ENCODE results near the gene CACNA2D3.

CACNA2D3 gene

DNA sequence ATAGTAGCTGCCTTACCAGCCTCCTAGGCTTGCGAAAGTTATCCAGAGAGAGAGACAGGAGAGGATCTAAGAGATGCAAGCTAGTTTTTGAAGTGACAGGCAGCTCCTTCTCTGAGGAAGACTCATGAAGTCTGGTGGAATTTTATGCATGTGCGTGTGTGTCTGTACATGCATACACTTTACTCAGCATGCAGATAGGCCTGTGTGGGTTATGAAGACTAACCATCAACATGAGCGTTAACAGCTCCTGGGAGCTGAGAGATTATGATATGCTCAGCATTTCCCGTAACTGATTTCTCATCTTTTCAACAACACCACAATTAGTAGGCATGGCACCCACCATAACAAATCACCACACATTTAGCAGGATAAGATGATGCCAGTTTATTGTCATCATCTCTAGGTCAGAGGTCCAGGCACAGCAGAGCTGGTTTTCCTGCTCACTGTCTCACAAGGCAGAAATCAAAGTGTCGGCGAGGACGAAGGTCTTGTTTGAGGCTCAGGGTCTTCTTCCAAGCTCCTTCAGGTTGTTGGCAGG lies 239.5 kb downstream of the CACNA2D3 start:
- no peak for DNase-seq (ENCODE audit: low spot score)
- no peak for FAIRE-seq

DNA sequence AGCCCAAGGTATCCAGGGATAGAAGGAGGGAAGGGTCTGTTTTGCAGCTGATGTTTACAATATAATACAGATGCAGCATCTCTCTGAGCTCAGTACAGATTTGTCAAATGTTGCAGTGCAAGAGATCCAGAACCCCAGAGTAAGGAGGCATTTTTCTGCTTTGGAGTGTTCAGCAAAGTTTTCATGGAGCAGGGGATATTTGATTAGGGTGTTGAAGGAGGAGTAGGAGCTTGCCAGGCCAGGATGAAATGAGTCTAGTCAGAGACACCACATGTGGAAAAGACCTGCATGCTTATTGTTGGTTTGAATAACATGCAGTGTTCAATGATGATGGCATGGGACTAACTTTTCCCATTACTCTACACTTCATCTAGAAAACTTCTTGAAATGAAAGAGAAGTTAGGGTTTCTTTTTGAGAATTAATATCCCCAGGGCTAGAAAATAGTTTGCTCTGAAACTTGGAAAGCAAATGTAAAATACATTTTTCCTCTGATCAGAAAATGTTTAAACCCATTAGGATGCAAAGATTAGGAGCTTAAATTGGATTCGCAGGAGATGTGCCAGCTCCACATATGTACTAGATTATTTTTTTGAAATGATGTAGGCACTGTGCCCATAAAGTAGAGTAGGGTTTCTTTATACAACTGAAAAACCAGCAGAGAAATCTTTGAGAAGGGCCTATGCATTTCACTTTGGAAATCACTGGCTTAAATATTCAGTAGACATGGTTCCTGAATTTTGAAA lies 243.8 kb downstream of the CACNA2D3 start:
- FAIRE-seq (no peak), DNase-seq (ENCODE audit: low spot score) (no peak)

DNA sequence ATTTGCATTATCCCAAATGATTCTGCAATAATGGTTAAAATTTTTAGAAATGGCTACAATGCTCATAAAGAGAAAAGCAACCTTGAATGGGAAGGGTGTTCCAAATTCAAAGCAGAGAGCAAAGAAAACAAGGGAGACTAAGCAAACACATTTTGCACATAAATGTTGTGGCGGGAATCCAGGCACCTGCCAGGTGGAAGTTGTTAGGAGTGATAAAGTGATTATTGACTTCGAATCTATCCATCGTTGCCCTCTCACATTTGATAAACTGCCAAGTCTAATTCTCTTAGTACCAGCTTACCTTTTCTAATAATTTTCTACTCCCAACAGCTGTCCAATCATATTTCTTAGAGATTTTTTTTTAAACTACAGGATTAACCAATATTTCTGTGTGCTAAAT lies 244.5 kb downstream of the CACNA2D3 start:
- DNase-seq (ENCODE audit: low spot score) (no peak), FAIRE-seq (no peak)

DNA sequence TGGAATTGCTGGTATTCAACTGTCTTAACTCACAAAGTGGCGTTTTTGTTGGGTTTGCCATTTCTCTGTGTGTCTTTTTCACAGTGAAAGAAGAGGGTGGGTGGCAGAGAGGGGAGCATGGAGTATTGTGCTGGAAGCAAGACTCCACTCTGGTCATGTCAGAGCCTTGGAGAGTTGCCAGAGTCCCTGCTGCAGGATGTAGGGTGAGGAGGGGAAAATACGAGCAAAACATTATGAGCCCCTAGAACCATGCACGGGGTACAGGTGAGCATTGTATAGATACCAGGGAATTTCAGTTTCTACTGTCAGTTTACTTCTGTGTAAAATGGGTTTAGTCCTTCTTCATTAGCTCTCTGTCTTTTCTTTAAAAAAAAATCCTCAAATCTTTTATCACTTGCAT lies 249.9 kb downstream of the CACNA2D3 start:
- no peak for FAIRE-seq
- DNase-seq (ENCODE audit: low spot score), result no peak

DNA sequence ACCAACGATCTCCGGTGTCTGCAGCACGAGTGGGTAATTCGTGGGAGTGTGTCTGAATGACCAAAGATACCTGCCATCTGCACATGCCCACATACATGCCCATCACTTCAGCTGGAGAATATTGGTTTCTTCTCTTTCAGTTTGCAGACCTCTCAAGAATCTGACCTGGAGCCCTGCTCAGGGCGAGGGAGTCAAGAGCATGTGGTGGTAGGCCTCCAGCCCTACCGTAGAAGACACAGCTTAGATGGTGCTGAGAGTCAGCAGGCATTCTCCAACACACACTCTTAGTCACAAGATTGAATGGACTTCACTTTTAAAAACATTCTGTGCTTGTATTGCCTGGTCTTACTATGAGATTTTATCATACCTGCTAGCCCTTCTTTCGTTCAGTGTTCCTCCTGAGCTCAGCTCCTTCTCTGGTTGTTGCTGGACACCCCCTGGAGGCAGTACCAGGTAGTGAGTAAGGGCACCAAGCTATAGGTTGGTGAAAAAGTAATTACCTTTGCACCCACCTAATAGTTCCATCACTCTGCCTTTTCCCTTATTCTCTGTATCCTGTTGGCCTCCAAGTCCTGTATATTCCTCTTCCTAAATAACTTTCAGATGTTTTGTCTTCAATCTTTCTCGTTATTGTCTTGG lies 252.0 kb downstream of the CACNA2D3 start:
- FAIRE-seq (no peak), DNase-seq (ENCODE audit: low spot score) (no peak)

DNA sequence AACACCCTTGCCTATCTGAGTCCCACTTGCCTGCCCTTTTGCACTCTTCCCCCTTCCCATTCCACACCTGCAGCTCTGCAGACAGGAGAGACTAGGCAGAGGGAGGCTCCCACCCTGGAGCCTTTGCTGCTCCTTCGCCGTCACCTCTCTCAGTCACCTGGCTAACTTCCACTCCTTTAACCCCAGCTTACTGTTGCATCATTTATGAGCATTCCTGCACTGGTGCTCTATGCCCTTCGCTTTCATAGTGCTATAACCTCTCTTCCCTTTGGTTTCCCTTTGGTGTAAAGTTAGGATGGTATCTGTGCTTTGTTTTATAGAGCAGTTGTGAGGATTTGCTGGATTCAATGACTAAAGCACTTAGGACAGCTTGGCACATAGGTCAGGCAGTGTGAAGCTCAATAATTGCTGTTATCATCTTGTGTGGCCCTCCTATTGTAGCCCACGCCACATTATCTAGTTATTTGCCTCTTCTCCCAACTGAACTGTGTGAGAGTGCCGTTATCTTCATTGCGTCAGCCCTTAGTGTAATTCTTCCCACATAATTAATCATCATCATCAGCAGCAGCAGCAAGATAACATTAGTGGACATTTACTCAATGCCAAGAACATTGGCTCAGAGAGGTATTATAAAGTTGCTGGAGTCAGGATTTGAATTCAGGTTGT lies 253.9 kb downstream of the CACNA2D3 start:
- DNase-seq (ENCODE audit: low spot score) (no peak), FAIRE-seq (no peak)

DNA sequence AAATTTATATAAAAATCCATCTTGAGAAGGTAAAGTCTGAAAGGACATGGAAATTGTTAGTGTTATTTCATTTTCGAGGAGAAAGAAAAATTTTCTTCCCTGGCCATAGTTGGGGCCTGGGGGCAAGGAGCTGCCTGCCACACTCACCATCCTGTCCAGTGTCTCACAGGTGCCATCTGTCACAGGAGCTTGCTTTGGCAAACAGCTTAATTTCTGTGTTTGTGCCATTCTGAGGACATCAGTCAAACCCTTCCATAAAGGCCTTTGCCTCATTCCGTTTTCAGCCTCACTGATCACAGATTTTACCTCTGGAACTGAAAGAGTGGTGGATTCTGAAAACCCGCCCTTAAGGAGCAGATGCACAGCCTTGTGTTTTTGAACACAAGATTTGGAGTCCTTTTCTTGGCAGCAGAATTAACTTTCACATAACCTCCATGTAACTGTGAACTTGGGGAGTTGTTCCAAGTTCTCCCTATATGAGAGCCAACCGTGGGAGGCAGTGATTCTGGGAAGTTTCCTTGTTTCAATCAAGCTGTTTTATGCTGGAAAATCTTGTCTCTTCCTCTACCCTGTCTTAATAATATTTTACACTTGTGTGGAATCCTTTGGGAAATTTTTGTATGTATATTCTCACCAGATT lies 254.7 kb downstream of the CACNA2D3 start:
- FAIRE-seq, result no peak

DNA sequence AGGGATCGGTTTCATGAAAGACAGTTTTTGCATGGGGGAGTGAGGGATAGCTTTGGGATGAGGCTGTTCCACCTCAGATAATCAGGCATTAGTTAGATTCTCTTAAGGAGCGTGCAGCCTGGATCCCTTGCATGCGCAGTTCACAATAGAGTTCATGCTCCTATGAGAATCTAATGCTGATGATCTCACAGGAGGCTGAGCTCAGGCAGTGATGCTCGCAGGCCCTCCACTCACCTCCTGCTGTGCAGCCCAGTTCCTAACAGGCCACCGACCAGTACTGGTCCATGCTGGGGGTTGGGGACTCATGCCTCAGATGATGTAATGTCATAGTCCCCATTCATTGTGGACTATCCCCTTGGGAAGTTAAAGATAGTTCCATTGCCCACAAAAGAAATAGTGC lies 255.8 kb downstream of the CACNA2D3 start:
- FAIRE-seq (no peak), DNase-seq (ENCODE audit: low spot score) (no peak)

More for the DNA sequence above, 254.7 kb downstream of the CACNA2D3 start:
- DNase-seq (ENCODE audit: low spot score), result no peak

DNA sequence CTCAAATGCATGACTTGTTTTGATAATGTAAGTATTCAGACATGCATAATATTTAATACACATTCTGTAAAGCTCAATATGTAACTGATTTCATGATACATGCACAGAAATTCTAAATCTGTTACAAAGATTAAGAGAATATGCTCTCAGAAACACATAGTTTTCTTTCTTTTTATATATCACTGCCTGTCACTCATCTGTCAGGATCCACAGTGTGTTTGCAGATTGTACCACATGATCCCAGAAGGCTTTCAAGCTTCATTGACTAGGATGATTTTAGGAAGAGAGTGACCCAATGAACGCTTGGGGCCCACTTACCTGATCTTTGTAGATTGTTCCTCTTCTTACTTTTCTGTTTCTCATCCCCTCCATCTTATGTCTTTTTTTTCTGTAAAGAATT lies 261.9 kb downstream of the CACNA2D3 start:
- DNase-seq (ENCODE audit: low spot score) (no peak), FAIRE-seq (no peak)

DNA sequence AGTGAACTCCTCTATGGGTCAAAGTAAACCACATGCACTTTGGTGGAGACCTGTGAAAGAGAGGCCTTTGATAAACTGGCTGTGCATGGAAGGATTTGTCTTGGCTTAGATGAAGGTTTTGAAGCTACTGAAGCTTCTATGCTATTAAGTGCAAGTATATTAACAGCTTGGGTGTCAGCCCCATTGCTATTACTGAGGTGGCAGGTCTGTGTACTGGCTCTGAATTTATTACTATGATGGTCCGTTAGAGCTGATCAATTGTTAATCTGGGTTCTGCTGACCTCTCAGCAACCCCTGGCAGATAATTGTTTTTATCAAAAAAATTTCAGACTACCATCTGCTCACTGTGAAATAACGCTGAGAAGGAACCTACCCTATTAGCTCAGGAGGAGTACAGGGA lies 268.2 kb downstream of the CACNA2D3 start:
- FAIRE-seq, result no peak

DNA sequence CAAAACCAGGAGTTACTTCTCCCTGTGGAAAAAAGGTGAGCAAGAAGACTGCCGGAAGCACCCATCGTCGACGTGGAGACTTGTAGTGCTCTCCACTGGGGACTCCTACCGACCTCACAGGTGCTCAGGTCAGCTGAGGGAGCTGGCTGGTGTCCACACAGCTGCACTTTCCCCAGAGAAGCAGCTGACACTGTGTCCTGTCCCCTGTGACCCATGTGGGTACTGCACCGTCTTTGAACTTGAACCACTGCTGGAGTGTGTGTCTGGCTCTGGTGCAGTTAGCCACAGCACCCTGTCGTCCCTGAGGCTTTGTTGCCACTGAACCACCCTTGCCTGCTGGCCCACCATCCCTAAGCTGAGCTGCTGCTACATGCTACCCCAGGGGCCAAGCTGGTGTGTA lies 270.8 kb downstream of the CACNA2D3 start:
- DNase-seq (ENCODE audit: low spot score) (no peak), FAIRE-seq (no peak)

More for the DNA sequence above, 268.2 kb downstream of the CACNA2D3 start:
- DNase-seq (ENCODE audit: low spot score), result no peak

DNA sequence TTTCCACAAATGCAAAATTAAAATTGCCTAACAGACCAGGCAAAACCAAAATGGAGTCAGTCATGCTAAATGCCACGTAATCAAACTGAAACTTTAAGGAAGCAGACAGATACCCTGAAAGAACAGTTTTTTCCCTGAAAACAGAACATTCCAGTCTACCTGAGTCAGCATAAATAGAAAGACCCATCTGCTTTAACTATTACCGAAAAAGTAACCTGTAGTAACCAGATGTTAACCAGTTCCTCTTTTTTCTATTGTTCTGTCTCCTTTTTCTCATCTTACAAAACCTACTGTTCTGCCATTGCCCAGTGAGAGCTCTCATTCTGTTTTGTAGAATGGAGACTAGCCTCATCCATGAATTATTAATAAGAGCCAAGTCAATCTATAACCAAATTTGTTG lies 286.0 kb downstream of the CACNA2D3 start:
- FAIRE-seq (no peak), DNase-seq (ENCODE audit: low spot score) (no peak)

DNA sequence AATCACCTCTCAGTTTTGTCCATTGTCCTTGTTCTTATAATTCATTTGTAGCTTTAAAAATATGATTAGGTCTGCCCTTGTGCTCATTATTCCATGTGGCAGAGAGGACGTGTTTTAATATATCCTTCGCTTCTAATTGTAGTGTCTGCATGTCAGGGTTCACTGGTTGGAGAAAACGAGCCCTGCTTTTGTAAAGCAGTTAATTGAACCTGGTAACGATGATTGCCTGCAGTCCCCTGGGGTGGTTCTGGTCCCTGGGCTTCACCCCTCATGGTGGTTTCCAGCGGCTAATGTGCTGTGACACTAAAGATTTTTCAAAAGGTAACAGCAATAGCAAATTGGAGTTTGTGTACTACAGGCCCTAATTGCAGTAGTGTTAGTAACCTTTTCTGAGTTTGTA lies 299.6 kb downstream of the CACNA2D3 start:
- no peak for FAIRE-seq
- DNase-seq (ENCODE audit: low spot score), result no peak

DNA sequence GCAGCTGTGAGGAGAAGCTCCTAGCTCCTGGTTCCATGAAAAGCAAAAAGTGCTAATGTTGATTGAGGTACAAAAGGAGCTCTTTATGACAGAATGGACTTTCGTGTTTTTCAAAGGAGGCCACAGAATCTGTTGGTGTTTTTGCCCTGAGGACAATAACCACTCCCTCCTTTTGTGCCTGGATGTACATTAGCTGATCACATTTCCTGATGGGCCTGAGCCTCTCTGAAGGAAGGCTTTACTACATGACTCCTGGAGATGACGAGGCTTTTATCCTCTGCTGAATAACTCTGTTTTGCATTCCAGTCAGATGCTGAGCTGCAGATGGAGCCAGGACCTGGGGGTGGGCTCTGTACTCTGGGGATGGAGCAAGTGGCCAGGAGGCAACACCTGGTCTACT lies 301.9 kb downstream of the CACNA2D3 start:
- DNase-seq (ENCODE audit: low spot score), result no peak

DNA sequence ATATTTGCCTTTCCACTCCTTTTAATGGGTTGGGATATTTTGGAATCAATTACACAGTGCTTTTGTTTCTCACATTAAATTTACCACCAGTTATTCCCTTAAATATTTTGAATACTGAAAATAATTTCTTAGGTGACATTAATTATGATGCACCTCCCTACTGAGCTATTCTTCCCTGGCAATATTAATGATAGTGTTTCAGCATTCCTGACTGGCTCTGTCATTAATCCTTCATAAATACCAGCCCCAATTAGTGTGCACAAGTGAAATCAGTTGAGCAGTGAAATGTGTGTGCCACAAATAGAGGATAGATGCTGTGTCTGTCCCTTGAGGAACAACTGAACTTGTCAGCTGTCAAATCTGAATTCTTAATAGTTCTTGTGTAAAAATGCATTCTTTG lies 304.0 kb downstream of the CACNA2D3 start:
- FAIRE-seq (no peak), DNase-seq (ENCODE audit: low spot score) (no peak)

More for the DNA sequence above, 301.9 kb downstream of the CACNA2D3 start:
- FAIRE-seq, result no peak

DNA sequence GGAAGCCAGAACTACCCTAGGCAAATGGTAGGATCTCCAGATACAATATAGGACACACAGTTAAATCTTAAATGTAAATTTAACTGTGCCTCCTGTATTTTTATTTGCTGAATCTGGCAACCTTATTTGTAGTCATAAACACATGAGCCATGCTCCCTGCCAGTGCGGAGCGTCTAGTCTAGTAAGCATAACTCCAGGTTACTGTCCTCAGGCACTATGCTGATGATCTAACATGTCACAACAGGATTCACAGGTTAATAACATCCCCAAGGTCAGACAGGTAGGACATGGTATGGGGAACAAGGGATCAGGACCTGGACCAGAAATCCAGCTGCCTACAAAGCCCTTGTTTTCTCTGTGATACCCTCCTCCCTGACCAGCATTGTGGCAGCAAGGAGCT lies 305.1 kb downstream of the CACNA2D3 start:
- DNase-seq (ENCODE audit: low spot score) (no peak), FAIRE-seq (no peak)

DNA sequence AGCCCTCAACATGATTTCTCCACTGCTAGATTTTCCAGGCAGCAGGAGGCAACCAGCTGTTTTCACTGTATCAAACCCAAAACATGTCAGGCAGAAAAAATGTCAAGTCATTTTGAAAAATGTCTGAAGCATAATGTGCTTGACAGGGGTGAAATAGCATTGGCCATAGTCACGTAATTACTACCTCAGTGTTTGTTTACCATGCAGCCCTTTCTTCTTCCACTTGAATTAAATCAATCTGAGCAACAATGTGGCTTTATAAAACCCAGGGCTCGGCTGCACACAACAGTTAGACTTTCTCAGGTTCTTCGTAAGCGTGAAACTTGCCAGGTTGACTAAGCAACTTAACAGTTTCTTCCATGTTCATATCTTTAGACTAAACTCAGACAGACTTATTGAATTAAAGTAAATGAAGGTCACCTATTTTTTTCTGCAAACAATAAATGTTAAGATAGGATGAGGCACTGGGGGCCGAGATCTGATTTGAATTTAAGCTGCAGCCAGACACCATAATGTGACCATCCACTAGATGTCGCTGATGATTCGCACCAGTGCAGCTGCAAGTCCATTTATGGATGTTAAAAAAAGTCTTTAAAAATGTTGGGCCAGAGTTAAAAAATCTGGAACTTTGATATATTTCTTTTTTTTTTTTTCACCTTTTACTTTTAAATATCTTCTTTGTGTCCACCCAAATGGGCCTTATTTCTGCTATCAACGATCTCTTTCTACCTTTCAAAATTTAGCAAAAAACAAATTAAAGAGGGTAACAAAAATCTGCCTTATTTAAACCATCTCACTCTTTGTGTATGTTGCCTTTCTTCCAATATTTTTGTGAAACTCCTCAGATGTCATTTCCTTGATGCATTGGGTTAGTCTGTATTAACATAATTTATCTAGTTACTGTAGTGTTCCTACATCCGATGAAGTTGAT lies 305.9 kb downstream of the CACNA2D3 start:
- DNase-seq (ENCODE audit: low spot score) (peak; percentile 62), FAIRE-seq (no peak)

DNA sequence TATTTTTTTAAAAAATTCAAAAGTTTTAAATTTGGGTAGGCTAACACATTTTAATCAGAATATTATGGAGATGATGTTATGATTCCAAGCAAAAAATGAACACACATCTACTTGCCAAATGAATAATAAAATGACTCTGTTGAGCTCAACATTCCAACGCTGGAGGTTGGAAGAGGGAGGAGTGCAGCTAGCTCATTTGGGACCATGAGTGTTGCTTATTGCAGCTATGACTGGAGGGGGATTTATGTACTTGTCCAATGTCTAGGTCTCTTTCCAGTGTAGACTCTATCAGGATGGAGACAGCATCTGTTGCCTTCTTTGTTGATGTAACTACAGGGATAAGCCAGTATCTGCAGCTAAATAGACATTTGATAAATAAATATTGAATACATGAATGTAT lies 310.6 kb downstream of the CACNA2D3 start:
- FAIRE-seq, result no peak
- no peak for DNase-seq (ENCODE audit: low spot score)

DNA sequence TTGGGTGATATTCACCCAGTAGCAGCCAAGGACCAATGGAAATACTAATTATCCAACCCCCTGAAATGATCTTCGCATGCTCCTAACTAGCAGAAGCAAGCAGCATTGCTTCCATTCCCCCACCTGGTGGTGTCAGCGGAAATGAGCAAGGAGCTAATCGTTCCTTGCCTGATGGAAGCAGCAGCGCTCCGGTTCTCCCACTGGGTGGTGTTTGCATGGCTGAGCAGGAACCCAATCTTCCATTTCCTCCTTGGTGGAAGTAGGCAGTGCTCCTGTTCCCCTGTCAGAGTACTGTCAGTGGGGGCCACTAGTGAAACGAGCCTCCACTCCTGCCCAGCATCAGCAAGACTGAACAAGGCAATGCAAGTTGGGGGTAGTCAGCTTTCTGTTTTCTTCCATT lies 311.5 kb downstream of the CACNA2D3 start:
- peak; percentile 44 for DNase-seq (ENCODE audit: low spot score)
- FAIRE-seq, result peak; percentile 30

DNA sequence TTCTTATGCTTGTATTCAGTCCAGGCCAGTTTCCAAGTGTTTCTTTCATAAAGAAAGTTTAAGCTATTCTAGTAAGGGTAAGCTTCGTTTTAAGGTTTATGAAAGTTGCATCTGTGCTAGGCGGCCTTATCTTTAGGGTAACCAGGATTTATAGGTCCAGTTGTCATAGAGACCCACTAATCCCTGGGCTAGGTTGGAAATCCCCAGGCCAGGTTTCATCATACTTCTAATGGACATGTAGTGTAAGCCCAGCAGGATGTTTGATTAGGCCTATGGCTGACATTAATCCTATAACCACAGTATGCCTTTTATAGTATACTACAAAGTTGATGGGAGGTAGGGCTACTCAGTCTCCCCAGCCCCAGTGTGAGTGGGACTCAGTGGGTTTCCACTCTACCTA lies 312.4 kb downstream of the CACNA2D3 start:
- FAIRE-seq, result no peak
- no peak for DNase-seq (ENCODE audit: low spot score)

DNA sequence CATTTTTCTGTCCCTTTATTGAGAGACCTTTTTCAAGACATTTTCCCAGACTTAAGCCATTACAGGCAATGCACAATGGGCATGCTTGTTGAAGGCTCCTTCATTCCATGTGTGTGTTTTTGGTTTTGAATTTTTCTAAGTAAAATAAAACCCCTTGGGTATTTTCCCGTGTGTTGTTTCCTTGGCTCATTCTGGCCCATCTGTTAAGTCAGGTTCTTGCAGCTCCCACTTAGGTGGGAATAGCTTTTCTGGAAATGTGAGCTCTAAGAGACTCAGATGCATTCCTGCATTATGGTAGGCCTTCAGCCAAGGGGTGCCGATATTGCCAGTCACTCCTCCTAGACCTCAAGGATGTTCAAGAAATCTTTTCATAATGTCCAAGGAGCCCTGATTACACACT lies 314.9 kb downstream of the CACNA2D3 start:
- DNase-seq (ENCODE audit: low spot score) (no peak), FAIRE-seq (no peak)
